Gastrocnemius medialis (tissue), 4 donors: ENCODE data around the gene PSMG4.

Source experiments
- CTCF ChIP-seq, 5 experiments: fragments of 450-650 bp in 3 of 5; fragments of 200-600 bp in 2 of 5; sonication (generic) in 2 of 5; IDR thresholded peaks in 4 of 5; conservative IDR thresholded peaks in 1 of 5; 1 replicate in 4 of 5; 2 replicates in 1 of 5; pipeline ENCODE4 v1.5.1; 2016 to 2019; ENCODE audit warnings: antibody characterized with exemption in 5 of 5, mild to moderate bottlenecking in 3 of 5, moderate library complexity in 3 of 5
- POLR2A ChIP-seq, 2 donors: fragments of 450-650 bp; IDR thresholded peaks; one replicate each; pipeline ENCODE4 v1.6.1; 2017; ENCODE audit warnings: antibody characterized with exemption in 2 of 2, mild to moderate bottlenecking in 2 of 2, moderate library complexity in 2 of 2

- no peak for TF ChIP-seq POLR2A (IDR thresholded peaks at IDR 0.05)
- no peak for TF ChIP-seq CTCF (IDR thresholded peaks at IDR 0.05 in 4 of 5, conservative IDR thresholded peaks at IDR 0.05 in 1 of 5)
Observed at GRCh38 chr6:3252369-3252768, 6.4 kb upstream of the PSMG4 start.
